Left hindlimb (tissue), 1 donor: ENCODE measurements around the gene CYP2C9.
"Not testable (repeated sequence)": the region's sequence is repeated elsewhere in the genome, so short reads cannot be mapped to it uniquely, and the experiment has no call there.

Experiments
- DNase-seq: peaks from one replicate; pipeline ENCODE4 v3.0.0-alpha.2; 2018

The CYP2C9 gene

GRCh38 chr10:94938383-94938782, at the start of gene CYP2C9:
CYP2C9 (plus strand) TSS chr10:94938658; CDS start chr10:94938683, 25 bp downstream.
- DNase-seq, result no peak

- DNase-seq, result no peak
Measured at GRCh38 chr10:94889123-94889522, 49.3 kb upstream of the CYP2C9 start.

- DNase-seq, result no peak
Measured at GRCh38 chr10:94890264-94891022, 48.0 kb upstream of the CYP2C9 start.

GRCh38 chr10:94898414-94898813, 40.0 kb upstream of the CYP2C9 start:
- DNase-seq, result not testable (repeated sequence)

GRCh38 chr10:94902080-94902479, 36.4 kb upstream of the CYP2C9 start:
- no peak for DNase-seq

GRCh38 chr10:94902570-94902969, 35.9 kb upstream of the CYP2C9 start:
- DNase-seq, result no peak

GRCh38 chr10:94904506-94905148, 33.8 kb upstream of the CYP2C9 start:
- not testable (repeated sequence) for DNase-seq

GRCh38 chr10:94916423-94916822, 22.0 kb upstream of the CYP2C9 start:
- no peak for DNase-seq

- DNase-seq, result no peak
Measured at GRCh38 chr10:94936721-94937120, 1.7 kb upstream of the CYP2C9 start.

GRCh38 chr10:94943432-94944103, 5.1 kb downstream of the CYP2C9 start:
- DNase-seq, result not testable (repeated sequence)

GRCh38 chr10:94946181-94946580, 7.7 kb downstream of the CYP2C9 start:
- DNase-seq, result not testable (repeated sequence)

- DNase-seq, result no peak
Measured at GRCh38 chr10:94963901-94964300, 25.4 kb downstream of the CYP2C9 start.

GRCh38 chr10:94983555-94983954, 45.1 kb downstream of the CYP2C9 start:
- no peak for DNase-seq

- no peak for DNase-seq
Measured at GRCh38 chr10:94989192-94989591, 50.7 kb downstream of the CYP2C9 start.

- no peak for DNase-seq
Measured at GRCh38 chr10:94991243-94991888, 52.9 kb downstream of the CYP2C9 start.

GRCh38 chr10:94992811-94993210, 54.4 kb downstream of the CYP2C9 start:
- DNase-seq, result no peak

- DNase-seq, result no peak
Measured at GRCh38 chr10:94997741-94998174, 59.3 kb downstream of the CYP2C9 start.

- no peak for DNase-seq
Measured at GRCh38 chr10:95026461-95026860, 88.0 kb downstream of the CYP2C9 start.

GRCh38 chr10:95031656-95032055, 93.2 kb downstream of the CYP2C9 start:
- no peak for DNase-seq

GRCh38 chr10:95034401-95034800, 95.9 kb downstream of the CYP2C9 start:
- DNase-seq, result no peak

- no peak for DNase-seq
Measured at GRCh38 chr10:95035332-95036295, 97.2 kb downstream of the CYP2C9 start.

GRCh38 chr10:95039281-95039680, 100.8 kb downstream of the CYP2C9 start:
- DNase-seq, result no peak
